HG03469 (cell line): Measurements from ENCODE around the gene PRR16.

ENCODE experiments used
- ATAC-seq: cut with Tn5 transposase; IDR thresholded peaks from one replicate; pipeline ENCODE4 v1.9.1; 2021; ENCODE audit warnings: mild to moderate bottlenecking, moderate library complexity, moderate number of reproducible peaks; ENCODE audit not compliant: unreplicated experiment

The PRR16 gene

GRCh38 chr5:120564013-120564412 is 99.9 kb downstream of the PRR16 start:
- ATAC-seq = no peak

- ATAC-seq = no peak
Measured at GRCh38 chr5:120567066-120567465, 103.0 kb downstream of the PRR16 start.

- no peak for ATAC-seq
Measured at GRCh38 chr5:120567921-120568320, 103.8 kb downstream of the PRR16 start.

- no peak for ATAC-seq
Measured at GRCh38 chr5:120568711-120569110, 104.6 kb downstream of the PRR16 start.

GRCh38 chr5:120576588-120576987 is 112.5 kb downstream of the PRR16 start:
- ATAC-seq = no peak

- no peak for ATAC-seq
Measured at GRCh38 chr5:120582635-120583034, 118.5 kb downstream of the PRR16 start.

GRCh38 chr5:120586646-120587045 is 122.5 kb downstream of the PRR16 start:
- no peak for ATAC-seq

GRCh38 chr5:120591911-120592310 is 127.8 kb downstream of the PRR16 start:
- no peak for ATAC-seq

GRCh38 chr5:120599576-120599975 is 135.5 kb downstream of the PRR16 start:
- no peak for ATAC-seq

- no peak for ATAC-seq
Measured at GRCh38 chr5:120600639-120601038, 136.5 kb downstream of the PRR16 start.

GRCh38 chr5:120602033-120602432 is 137.9 kb downstream of the PRR16 start:
- ATAC-seq = no peak

GRCh38 chr5:120604884-120605283 is 140.8 kb downstream of the PRR16 start:
- no peak for ATAC-seq

GRCh38 chr5:120605325-120606079 is 141.4 kb downstream of the PRR16 start:
- no peak for ATAC-seq

- ATAC-seq = no peak
Measured at GRCh38 chr5:120609570-120609969, 145.5 kb downstream of the PRR16 start.

- ATAC-seq = no peak
Measured at GRCh38 chr5:120610145-120610544, 146.0 kb downstream of the PRR16 start.

GRCh38 chr5:120613729-120614128 is 149.6 kb downstream of the PRR16 start:
- no peak for ATAC-seq

GRCh38 chr5:120614531-120615180 is 150.6 kb downstream of the PRR16 start:
- no peak for ATAC-seq

GRCh38 chr5:120615967-120616645 is 152.0 kb downstream of the PRR16 start:
- ATAC-seq = no peak

GRCh38 chr5:120621339-120621738 is 157.2 kb downstream of the PRR16 start:
- ATAC-seq = no peak

- ATAC-seq = no peak
Measured at GRCh38 chr5:120624021-120624563, 160.0 kb downstream of the PRR16 start.

GRCh38 chr5:120628156-120628555 is 164.1 kb downstream of the PRR16 start:
- no peak for ATAC-seq

GRCh38 chr5:120630550-120630949 is 166.4 kb downstream of the PRR16 start:
- ATAC-seq = no peak
